T follicular helper cell (primary cell): Measurements from ENCODE around the gene BTBD9.

Experiments used
- DNase-seq: peaks from one replicate; pipeline ENCODE4 v3.0.0-alpha.2; 2020; ENCODE audit warnings: low read depth

The BTBD9 gene

GRCh38 chr6:38174806-38175495 lies 464.8 kb downstream of the BTBD9 start:
- DNase-seq: no peak

GRCh38 chr6:38174315-38174714 lies 465.4 kb downstream of the BTBD9 start:
- no peak for DNase-seq

GRCh38 chr6:38173909-38174308 lies 465.8 kb downstream of the BTBD9 start:
- DNase-seq: no peak

GRCh38 chr6:38172739-38173410 lies 466.9 kb downstream of the BTBD9 start:
- DNase-seq: no peak

GRCh38 chr6:38171997-38172738 lies 467.6 kb downstream of the BTBD9 start:
- no peak for DNase-seq

GRCh38 chr6:38170666-38171355 lies 468.9 kb downstream of the BTBD9 start:
- DNase-seq: no peak

GRCh38 chr6:38169977-38170526 lies 469.7 kb downstream of the BTBD9 start:
- no peak for DNase-seq

- no peak for DNase-seq
Measured at GRCh38 chr6:38169221-38169976, 470.3 kb downstream of the BTBD9 start.

GRCh38 chr6:38168699-38169098 lies 471.0 kb downstream of the BTBD9 start:
- DNase-seq: no peak

GRCh38 chr6:38168126-38168525 lies 471.6 kb downstream of the BTBD9 start:
- DNase-seq: no peak

- DNase-seq: no peak
Measured at GRCh38 chr6:38167598-38167997, 472.1 kb downstream of the BTBD9 start.

GRCh38 chr6:38166411-38167240 lies 473.1 kb downstream of the BTBD9 start:
- no peak for DNase-seq

GRCh38 chr6:38164671-38165108 lies 475.0 kb downstream of the BTBD9 start:
- DNase-seq: no peak

GRCh38 chr6:38164131-38164481 lies 475.6 kb downstream of the BTBD9 start:
- no peak for DNase-seq

- DNase-seq: no peak
Measured at GRCh38 chr6:38163186-38164130, 476.3 kb downstream of the BTBD9 start.

- no peak for DNase-seq
Measured at GRCh38 chr6:38162493-38163185, 477.1 kb downstream of the BTBD9 start.

- no peak for DNase-seq
Measured at GRCh38 chr6:38161754-38162492, 477.8 kb downstream of the BTBD9 start.

- no peak for DNase-seq
Measured at GRCh38 chr6:38161331-38161730, 478.4 kb downstream of the BTBD9 start.
